DOHH2 (cell line): ENCODE data around the gene CTRB2.

Source experiments
- H3F3A ChIP-seq: fragments of 200-600 bp; sonication (generic), shearing (Covaris generic); 2 replicates; pipeline ENCODE4 v1.6.0; 2016; ENCODE audit warnings: antibody characterized with exemption, mild to moderate bottlenecking; ENCODE audit not compliant: control insufficient read depth, insufficient read depth
- H3K27ac ChIP-seq: fragments of 200-600 bp; sonication (generic); 2 replicates; pipeline ENCODE4 v1.5.1; 2014; ENCODE audit warnings: low read depth, mild to moderate bottlenecking, low read length, moderate library complexity
- H3K27me3 ChIP-seq: fragments of 200-600 bp; sonication (generic); 2 replicates; pipeline ENCODE4 v1.6.1; 2014; ENCODE audit warnings: mild to moderate bottlenecking, low read length, mixed read lengths; ENCODE audit not compliant: control insufficient read depth
- H3K36me3 ChIP-seq: fragments of 200-600 bp; sonication (generic); 2 replicates; pipeline ENCODE4 v1.6.1; 2014; ENCODE audit warnings: mild to moderate bottlenecking, low read length, moderate library complexity, mixed read lengths; ENCODE audit not compliant: control insufficient read depth
- H3K4me1 ChIP-seq: fragments of 200-600 bp; sonication (generic); 2 replicates; pipeline ENCODE4 v1.6.1; 2014; ENCODE audit warnings: mild to moderate bottlenecking, low read length, mixed read lengths; ENCODE audit not compliant: control insufficient read depth
- H3K4me2 ChIP-seq: fragments of 200-600 bp; sonication (generic); 2 replicates; pipeline ENCODE4 v1.6.0; 2014; ENCODE audit warnings: mild to moderate bottlenecking, low read length, moderate library complexity
- H3K4me3 ChIP-seq: fragments of 200-600 bp; sonication (generic); 2 replicates; pipeline ENCODE4 v1.5.1; 2014; ENCODE audit warnings: mild to moderate bottlenecking, low read length, mixed read lengths
- H3K79me2 ChIP-seq: fragments of 200-600 bp; sonication (generic); 2 replicates; pipeline ENCODE4 v1.6.1; 2014; ENCODE audit warnings: mild to moderate bottlenecking, low read length, mixed read lengths; ENCODE audit not compliant: control insufficient read depth
- H3K9me2 ChIP-seq: fragments of 200-600 bp; sonication (generic); replicated peaks from 2 replicates; pipeline ENCODE4 v1.6.1; 2014; ENCODE audit warnings: mild to moderate bottlenecking, low read length, mixed read lengths; ENCODE audit not compliant: control insufficient read depth
- H3K9me3 ChIP-seq: fragments of 200-600 bp; sonication (generic); 2 replicates; pipeline ENCODE4 v1.6.1; 2014; ENCODE audit warnings: antibody characterized with exemption, low read length, mixed read lengths; ENCODE audit not compliant: control insufficient read depth, insufficient read depth
- H4K20me1 ChIP-seq: fragments of 200-600 bp; sonication (generic); 2 replicates; pipeline ENCODE4 v1.6.0; 2014; ENCODE audit warnings: low read depth, mild to moderate bottlenecking, antibody characterized with exemption, low read length, moderate library complexity; ENCODE audit not compliant: control insufficient read depth, insufficient read depth
- CTCF ChIP-seq: fragments of 200-600 bp; sonication (generic); IDR thresholded peaks from one replicate; pipeline ENCODE4 v1.5.1; 2014; ENCODE audit warnings: antibody characterized with exemption, mild to moderate bottlenecking, low read depth, low read length; ENCODE audit not compliant: poor library complexity, severe bottlenecking
- EZH2phosphoT487 ChIP-seq: fragments of 200-600 bp; sonication (generic); IDR thresholded peaks from 2 replicates; pipeline ENCODE4 v1.6.1; 2017; ENCODE audit warnings: borderline replicate concordance, mild to moderate bottlenecking, antibody characterized with exemption, low read length, moderate library complexity, mixed read lengths

CTRB2 gene

GRCh38 chr16:75228143-75228976, 21.4 kb upstream of the CTRB2 start:
- H3K4me3 ChIP-seq = no peak overlapping the region
- H3F3A ChIP-seq = no peaks in the 10 kb centered on the region
- no peak overlapping the region for H3K27ac ChIP-seq
- no peaks in the 10 kb centered on the region for H3K9me3 ChIP-seq
- no peaks in the 10 kb centered on the region for H3K4me1 ChIP-seq
- no peaks in the 10 kb centered on the region for H3K9me2 ChIP-seq
- no peak overlapping the region for H3K4me2 ChIP-seq
- H3K79me2 ChIP-seq = no peaks in the 10 kb centered on the region
- H3K36me3 ChIP-seq = no peaks in the 10 kb centered on the region
- H3K27me3 ChIP-seq = no peaks in the 10 kb centered on the region
- no peaks in the 10 kb centered on the region for H4K20me1 ChIP-seq
- TF ChIP-seq EZH2phosphoT487 (no peak), CTCF (no peak)

- Histone ChIP-seq H3K36me3 (no peaks in the 10 kb centered on the region), H3K9me3 (no peaks in the 10 kb centered on the region), H3K27ac (no peak overlapping the region), H3K4me2 (no peak overlapping the region), H3F3A (no peaks in the 10 kb centered on the region), H3K9me2 (no peaks in the 10 kb centered on the region), H3K4me3 (no peak overlapping the region), H4K20me1 (no peaks in the 10 kb centered on the region), H3K27me3 (no peaks in the 10 kb centered on the region), H3K4me1 (no peaks in the 10 kb centered on the region), H3K79me2 (no peaks in the 10 kb centered on the region)
- TF ChIP-seq CTCF = no peak
- no peak for TF ChIP-seq EZH2phosphoT487
These were observed 20.6 kb upstream of the CTRB2 start for GRCh38 chr16:75227361-75228142.

- TF ChIP-seq EZH2phosphoT487 = no peak
- TF ChIP-seq CTCF = no peak
- Histone ChIP-seq H3K27me3 (no peaks in the 10 kb centered on the region), H3K4me3 (no peak overlapping the region), H3K9me3 (no peaks in the 10 kb centered on the region), H3K4me2 (no peak overlapping the region), H3K4me1 (no peaks in the 10 kb centered on the region), H3K79me2 (no peaks in the 10 kb centered on the region), H3K36me3 (no peaks in the 10 kb centered on the region), H3K9me2 (no peaks in the 10 kb centered on the region), H3F3A (no peaks in the 10 kb centered on the region), H3K27ac (no peak overlapping the region), H4K20me1 (no peaks in the 10 kb centered on the region)
These were observed 19.8 kb upstream of the CTRB2 start for GRCh38 chr16:75226550-75227360.
